ENCODE measurements around the gene WNK2.
A peak's percentile ranks its signal among the peaks of the same experiment; 100 is the strongest.

Gene WNK2

DNA sequence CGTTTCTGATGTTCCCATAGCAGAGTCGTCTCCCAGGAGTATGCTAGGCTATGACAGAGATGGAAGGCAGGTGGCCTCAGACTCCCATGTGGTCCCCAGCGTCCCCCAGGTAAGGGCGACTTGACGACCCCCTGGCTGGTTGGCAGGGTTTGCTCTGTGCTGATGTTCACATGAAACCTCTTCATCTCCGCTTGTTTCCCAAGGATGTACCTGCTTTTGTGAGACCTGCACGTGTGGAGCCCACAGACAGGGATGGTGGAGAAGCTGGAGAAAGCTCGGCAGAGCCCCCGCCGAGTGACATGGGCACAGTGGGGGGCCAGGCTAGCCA, 108.3 kb downstream of the WNK2 start:
- no peak for DNase-seq (ENCODE audit: low read depth in 1 of 2, low spot score in 1 of 2)

DNA sequence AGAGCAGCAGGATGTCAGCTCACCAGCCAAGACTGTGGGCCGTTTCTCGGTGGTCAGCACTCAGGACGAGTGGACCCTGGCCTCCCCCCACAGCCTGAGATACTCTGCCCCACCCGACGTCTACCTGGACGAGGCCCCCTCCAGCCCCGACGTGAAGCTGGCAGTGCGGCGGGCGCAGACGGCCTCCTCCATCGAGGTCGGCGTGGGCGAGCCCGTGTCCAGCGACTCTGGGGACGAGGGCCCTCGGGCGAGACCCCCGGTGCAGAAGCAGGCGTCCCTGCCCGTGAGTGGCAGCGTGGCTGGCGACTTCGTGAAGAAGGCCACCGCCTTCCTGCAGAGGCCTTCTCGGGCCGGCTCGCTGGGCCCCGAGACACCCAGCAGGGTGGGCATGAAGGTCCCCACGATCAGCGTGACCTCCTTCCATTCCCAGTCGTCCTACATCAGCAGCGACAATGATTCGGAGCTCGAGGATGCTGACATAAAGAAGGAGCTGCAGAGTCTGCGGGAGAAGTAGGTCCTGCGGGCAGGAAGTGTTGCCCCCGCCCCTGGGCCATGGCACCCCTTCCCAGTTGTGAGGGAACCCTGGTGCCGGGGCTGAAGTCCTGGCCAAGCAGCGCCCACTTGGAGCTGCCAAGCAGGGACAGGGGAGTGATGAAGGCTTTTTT, 108.9 kb downstream of the WNK2 start:
- no peak for DNase-seq (ENCODE audit: low read depth in 1 of 2, low spot score in 1 of 2)

DNA sequence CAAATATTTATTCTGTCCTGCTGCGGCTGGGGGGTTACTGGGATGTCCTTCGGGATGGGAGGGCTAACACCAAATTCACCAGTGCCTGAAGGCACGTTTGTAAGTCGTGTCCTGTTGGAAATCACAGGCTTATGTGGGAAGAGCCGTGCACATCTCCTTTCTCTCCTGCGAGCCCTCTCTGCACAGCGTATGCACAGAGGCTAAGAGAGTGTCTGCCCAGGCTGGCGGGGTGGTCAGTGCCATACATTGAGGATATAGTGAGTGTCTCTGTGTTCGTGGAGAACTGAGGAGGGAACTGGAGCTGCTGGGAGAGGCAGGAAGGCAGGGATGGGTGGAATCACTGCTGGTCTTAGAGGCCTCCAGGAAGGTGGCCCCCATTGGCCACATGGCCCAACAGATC, 110.1 kb downstream of the WNK2 start:
- DNase-seq (ENCODE audit: low read depth in 1 of 2, low spot score in 1 of 2), result no peak

DNA sequence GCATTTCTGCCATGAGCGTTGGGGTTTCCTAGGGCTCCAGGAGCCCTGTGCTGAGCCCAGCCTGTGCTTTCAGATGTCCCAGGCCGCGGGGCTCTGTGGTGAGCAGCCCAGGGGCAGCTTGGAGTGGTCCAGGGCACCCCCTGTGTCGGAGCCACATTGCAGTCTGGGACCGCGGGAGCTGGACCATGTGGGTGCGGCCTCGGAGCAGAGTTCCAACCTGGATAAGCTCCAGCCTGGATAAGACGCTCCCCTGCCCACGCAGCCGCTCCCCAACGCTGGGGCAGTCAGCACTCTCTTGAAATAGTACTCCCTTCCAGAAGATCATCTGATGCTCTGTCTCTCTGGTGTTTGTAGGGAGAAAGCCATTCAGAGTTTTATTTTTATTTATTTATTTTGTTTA, 111.1 kb downstream of the WNK2 start:
- no peak for DNase-seq (ENCODE audit: low read depth in 1 of 2, low spot score in 1 of 2)

DNA sequence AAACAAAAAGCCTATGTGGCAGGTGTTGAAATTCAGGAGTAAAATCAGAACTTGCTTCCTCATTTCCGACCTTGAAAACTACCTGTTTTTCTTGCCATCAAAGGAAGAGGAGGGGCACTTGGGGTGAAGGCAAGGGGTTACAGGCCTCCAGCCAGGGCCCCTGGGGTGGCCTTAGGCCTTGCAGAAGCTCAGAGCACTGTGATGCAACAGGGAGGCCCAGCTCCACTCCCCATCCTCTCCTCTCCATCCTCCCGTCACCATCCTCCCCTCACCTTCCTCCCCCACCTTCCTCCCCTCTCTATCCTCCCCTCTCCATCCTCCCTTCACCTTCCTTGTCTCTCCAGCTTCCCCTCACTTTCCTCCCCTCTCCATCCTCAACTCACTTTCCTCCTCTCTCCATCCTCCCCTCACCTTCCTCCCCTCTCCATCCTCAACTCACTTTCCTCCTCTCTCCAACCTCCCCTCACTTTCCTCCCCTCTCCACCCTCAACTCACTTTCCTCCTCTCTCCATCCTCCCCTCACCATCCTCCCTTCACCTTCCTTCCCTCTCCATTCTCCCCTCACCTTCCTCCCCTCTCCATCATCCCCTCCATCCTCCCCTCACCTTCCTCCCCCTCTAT, 111.6 kb downstream of the WNK2 start:
- DNase-seq (ENCODE audit: low read depth in 1 of 2, low spot score in 1 of 2), result no peak

DNA sequence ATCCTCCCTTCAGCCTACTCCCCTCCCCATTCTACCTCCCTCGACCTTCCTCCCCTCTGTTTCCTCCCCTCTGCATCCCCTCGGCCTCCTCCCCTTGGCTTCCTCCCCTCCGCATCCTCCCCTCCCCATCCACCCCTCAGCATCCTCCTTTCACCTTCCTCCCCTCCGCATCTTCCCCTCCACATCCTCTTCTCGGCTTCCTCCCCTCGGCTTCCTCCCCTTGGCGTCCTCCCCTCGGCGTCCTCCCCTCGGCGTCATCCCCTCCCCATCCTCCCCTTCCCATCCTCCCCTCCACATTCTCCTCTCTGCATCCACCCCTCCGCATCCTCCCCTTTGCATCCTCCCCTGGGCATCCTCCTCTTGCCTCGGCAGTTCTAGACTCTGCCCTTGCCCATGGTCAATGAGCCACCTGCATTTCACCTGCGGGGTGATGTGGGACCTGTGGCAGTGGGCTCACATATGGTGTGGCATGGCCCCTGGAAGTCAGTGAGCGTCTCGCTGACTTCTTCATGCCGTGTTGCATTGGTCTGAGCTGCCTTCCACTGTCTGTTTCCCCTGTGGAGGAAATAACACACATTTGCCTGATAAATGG, 113.0 kb downstream of the WNK2 start:
- no peak for DNase-seq (ENCODE audit: low read depth in 1 of 2, low spot score in 1 of 2)

DNA sequence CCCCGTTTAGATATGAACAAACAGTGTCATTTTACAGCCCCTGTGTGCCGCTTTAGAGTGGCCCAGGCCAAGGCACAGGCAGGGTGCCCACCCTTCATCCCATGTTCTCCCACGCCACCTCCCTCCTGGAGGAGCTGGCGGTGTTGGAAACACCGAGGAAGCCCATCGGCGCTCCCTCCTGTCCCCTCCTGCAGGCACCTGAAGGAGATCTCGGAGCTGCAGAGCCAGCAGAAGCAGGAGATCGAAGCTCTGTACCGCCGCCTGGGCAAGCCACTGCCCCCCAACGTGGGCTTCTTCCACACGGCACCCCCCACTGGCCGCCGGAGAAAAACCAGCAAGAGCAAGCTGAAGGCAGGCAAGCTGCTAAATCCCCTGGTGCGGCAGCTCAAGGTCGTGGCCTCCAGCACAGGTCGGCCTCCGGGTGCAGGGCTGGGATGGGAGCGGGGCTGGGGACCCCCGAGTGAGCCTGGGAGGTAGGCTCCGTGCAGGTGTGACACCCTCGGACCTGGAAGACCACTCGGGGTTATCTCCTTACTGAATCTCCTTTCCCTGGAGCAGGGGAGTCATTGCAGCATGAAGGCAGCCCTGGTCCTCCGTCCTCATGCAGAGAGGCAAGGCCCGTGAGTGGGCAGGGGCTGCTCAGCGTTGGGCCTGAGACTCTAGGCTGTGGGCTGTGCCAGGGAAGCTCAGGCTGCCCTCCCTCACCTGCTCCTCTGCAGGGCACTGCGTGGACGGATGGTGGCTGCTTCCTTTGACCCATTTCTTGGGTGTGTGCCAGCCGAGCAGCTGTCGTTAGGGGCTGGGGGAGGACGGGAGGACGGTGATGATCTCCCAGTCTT, 113.9 kb downstream of the WNK2 start:
- no peak for DNase-seq (ENCODE audit: low read depth in 1 of 2, low spot score in 1 of 2)

DNA sequence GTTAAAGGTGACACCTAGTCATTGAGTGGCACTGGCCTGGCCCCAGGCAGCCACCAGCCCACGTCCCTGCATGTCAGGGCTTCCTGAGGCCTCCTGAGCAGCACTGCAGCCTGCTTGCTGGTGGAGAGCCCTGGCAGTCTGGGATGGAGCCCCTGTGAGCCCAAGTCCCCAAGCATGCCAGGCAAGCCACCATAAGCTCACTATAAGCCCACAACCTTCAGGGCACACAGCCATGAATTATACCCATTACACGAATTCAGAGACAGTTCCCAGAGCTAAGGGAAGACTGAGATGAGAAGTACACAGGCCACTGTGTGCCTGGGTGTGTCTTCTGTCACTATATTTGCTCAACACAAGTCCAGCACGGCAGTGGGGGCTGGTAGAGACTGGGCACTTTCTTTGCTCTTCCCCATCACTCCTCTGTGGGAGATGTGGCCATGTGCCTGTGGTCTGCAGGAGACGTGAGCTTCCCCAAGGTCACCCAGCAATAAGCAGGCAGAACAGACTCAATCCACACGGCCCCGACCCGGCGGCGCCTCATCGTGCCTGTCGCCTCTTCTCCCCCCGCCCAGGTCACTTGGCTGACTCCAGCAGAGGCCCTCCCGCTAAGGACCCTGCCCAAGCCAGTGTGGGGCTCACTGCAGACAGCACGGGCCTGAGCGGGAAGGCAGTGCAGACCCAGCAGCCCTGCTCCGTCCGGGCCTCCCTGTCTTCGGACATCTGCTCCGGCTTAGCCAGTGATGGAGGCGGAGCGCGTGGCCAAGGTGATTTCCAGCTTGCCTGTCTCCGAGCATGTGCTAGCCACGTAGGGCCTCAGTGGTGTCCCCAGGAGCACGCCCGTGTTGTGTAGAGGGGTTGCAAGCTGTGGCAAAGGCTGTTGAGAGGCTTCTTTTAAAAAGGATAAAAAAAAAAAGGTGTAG, 114.8 kb downstream of the WNK2 start:
- no peak for DNase-seq (ENCODE audit: low read depth in 1 of 2, low spot score in 1 of 2)

DNA sequence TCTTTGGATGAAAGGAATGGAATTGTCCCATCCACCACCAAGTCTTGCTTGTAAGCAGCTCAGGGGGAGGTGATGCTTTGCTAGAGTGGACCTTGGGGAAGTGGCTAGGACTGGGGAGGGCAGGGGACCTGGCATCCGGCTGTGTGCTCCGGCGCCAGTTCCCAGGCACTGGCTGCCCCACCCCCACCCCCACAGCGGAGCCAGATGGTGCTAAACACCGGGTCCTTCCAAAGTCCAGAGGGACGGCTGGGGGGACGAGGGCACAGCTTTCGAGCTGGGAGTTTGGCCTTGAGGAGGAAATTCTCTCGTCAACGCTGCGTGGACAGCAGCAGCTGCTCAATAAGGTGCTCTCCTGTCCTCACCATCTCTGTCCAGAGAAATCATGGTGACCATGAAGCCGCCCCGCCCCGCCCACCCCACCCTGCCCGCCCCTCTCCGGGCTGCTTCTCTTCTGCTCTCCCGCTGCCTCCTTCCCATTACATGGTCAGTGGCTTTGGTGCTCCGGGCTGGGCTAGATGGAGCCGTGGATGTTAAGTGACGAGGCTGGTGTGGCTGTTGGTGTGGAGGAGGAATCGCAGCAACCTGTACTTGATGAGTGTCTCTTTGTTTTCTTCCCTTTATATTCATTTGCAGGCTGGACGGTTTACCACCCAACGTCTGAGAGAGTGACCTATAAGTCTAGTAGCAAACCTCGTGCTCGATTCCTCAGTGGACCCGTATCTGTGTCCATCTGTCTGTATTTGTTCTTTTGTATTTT, 115.7 kb downstream of the WNK2 start:
- no peak for DNase-seq (ENCODE audit: low read depth in 1 of 2, low spot score in 1 of 2)

DNA sequence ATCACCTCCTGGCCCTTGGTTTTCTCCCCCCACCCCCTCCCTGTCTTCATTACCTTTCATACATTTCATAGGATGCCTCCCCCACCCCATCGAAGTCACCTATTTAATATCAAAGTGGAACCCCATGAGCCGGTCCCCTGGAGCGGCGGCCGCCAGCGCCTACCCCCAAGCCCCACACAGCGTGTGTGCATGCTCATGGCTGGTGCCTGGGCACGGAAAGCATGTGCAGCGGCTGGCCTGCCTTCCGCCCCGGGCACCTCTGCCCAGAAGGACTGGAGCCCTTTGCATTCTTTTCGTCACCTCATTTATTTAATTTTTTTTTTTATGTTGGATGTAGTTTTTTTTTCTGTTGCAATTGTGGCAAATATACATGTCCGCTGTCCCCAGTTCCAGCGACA, 116.2 kb downstream of the WNK2 start:
- DNase-seq (ENCODE audit: low read depth in 1 of 2, low spot score in 1 of 2), result no peak

DNA sequence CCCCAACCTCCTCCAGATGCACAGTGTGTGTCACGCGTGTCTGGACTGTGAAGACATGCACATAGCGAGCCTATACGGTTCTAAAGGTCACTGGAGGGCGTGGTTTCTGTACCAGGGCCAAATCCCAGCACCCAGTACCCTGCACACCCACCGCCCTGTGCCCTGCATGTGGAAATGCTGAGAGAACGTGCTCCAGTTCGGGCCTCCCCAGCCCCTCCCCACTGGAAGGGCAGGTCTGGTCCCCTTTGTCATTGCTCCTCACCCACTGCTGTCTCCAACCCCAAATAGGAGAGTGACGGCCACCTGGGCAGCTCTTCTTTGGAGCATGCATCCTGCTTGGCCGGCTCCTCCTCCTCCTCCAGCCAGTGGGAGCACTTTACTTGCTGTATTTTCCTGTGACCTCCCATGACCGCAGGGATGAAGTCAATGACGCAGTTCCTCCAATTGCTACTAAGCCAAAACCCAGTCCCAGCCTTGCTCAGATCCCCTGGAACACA, 116.7 kb downstream of the WNK2 start:
- no peak for DNase-seq (ENCODE audit: low read depth in 1 of 2, low spot score in 1 of 2)

DNA sequence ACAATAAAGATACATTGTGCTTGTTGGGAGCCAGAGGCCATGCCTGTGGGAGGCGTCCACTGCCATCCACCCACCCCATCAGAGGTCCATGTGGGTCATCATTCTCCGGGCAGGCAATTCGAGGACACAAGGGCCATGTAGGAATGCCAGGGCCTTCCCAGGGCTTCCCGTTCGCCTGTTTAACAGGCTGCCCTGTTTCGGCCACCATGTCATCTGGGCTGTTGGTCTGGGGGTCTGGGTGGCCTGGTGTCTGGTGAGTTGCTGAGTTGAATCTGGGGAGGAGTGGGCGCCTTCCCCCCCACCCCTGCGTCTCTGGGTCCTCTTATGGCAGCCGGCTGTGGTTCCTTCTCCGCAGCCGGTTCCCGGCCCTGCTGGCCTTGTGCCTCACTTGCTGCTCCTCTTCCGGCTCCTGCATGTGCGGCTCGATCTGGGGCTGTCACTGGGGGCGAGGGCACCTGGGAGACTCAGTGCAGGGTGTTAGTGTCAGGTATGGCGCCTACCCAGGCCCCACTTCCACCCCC, 117.4 kb downstream of the WNK2 start:
- DNase-seq (ENCODE audit: low read depth in 1 of 2, low spot score in 1 of 2), result no peak

DNA sequence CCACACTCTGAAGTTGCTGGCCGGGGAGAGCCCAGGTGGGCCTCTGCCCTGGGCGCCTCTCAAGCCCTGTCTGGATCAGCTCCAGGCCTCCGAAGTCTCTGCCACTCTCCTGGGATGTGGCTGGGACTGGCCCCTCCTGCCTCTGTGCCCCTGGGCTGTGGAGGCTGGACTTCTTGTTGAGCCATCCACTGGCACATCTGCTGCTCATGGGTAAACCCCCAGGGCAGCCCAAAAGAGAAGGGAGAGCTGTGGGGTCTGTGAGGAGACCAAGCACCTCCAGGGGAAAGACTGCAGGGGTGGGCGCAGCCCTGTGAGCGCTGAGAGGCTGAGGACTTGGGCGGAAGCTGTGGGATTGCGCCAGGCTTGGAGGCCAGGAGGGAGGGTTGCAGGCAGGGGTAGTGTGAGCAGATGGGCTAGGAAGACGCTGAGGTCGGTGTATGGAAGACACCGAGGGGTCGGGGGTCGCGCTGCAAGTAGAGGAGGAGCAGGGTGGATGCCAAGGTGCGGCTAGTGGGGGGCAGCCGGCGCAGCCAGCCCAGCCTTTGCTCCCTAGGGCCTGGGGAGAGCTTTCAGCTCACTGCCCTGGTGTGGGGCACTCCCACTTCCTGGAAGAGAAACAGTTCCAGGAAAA, 118.1 kb downstream of the WNK2 start:
- no peak for DNase-seq (ENCODE audit: low read depth in 1 of 2, low spot score in 1 of 2)

DNA sequence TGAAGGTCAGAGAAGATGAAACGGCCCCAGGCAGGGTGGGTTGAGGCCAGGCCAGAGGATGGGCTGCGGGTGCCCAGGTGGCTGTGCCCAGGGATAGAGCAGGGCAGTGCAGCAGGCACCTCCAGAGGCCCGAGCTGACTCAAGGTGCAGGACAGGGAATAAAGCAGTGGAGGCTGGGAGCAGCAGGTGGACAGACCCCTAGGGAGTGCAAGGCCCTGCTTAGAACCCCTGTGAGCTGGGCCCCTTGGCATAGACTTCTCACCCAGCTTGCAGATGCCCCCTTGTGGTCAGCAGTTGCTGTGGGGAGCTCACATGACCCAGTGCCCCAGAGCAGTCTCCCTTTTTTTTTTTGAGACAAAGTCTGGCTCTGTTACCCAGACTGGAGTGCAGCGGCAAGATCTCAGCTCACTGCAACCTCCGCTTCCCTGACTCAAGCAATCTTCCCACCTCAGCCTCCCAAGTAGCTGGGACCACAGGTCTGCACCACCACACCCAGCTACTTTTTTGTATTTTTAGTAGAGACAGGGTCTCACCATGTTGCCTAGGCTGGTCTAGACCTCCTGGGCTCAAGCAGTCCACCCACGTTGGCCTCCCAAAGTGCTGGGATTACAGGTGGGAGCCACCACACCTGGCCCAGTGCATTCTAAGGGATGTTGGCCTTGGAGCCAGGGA, 118.8 kb downstream of the WNK2 start:
- peak; percentile 22 to 43 for DNase-seq (ENCODE audit: low read depth in 1 of 2, low spot score in 1 of 2)

DNA sequence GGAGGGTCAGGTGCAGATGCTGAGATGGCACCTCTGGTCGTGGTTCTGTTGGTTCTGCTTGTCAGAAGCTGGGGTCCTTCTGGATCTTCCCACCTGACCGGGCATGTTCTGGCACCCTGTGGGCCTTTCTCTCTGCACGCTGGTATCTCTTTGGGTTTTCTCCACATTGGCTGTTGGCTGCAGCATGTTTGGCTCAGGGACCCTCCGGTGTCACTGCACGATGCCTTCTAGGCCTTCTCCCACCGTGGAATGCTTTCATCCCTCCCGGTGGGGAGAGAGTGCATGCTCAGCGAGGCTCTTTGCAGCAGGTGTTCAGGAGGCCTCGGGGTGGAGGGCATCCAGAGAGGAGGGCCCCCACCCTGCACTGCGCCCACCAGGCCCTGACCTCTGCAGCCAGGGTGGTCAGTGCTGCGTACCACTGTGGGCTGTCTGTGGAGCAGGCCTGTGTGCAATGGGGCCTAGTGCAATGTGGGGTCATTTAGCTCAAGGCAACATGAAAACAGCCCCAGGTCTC, 119.4 kb downstream of the WNK2 start:
- DNase-seq (ENCODE audit: low read depth in 1 of 2, low spot score in 1 of 2), result no peak

DNA sequence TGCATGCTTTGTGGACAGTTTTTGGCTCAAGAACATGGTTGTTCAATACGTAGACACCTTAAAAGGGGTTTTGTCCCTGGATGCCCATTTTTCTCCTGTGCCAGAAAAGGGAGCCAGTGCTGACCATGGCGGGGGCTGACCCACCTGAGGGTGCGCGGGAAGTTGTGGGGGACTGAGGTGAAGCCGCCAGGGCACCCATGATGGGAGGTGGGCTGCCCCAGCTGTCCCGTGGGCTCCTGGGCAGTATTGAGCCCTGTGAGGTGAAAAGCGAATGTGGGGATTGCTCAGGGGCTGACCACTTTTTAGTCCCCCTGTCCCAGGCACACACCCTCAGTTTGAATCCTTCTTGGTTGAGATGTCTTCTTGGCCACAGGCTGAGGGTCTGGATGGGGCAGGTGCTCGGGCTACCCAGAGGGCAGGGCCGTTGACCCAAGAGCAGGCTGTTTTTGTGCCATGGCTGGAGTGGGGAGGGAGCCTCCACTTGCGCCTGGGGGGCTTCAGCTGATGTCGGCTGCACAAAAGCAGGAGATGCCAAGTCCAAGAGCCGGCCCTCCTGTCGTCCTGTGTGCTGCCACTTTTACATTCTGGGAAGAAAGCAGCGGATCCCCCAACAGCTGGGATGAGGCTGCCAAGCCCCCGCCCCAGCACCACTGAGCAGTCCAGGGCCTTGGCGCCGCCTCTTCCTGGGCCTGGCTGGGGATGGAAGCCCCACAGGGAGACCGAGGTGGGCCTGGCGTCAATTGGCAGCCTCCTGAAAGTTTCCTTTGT, 120.1 kb downstream of the WNK2 start:
- DNase-seq (ENCODE audit: low read depth in 1 of 2, low spot score in 1 of 2), result no peak

DNA sequence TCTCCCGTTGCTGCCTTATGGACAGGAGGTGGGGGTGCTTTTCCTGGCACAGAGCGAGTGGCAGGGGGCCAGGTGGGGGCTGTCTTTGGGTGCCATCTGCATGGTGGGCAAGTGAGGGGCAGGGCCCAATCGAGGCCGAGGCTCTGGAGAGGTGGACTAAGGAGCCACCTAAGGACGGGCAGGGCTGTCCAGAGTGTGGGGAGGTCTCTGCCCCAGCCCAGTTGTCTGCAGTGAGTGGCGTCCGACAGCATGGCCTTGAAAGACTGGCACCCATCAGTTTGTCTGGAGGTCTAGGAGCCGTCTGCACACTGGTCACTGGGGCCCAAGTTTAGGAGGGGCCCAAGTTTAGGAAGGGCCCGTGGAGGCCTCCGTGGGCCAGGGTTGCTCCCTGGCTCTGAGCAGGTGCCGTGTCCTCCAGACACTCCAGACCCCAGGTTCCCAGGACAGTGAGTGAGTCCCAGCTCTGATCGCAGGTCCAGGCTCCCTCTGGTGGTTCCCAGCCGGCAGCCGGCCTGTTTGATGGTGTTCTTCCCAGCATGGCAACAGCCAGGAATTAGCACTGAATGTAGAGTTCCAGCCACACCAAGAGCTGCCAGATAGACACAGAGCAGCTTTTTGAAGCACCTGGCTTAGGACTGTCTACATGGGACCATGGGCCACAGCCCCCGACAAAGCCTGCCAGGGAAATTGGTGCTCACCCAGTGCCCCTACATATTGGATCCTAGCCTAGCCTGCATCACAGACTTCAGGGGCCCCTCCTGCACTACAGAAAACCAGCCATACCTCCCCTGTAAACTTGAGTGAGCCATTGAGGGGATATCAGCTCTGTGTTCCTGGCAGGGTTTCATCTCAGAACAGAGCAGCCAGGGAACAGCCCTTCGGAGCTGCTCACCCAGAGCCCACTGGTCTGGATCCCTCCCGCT, 120.9 kb downstream of the WNK2 start:
- no peak for DNase-seq (ENCODE audit: low read depth in 1 of 2, low spot score in 1 of 2)
